SU-DHL-6 (cell line): ENCODE results near the gene NLGN1.

Experiments used
- EZH2phosphoT487 ChIP-seq: fragments of 200-600 bp; sonication (generic), shearing (Covaris generic); conservative IDR thresholded peaks from 2 replicates; pipeline ENCODE4 v1.6.1; 2018; ENCODE audit warnings: mild to moderate bottlenecking, antibody characterized with exemption, low read length, moderate library complexity, mixed read lengths
- TF ChIP-seq, protein P1 (sequence below): fragments of 200-600 bp; sonication (generic); IDR thresholded peaks from one replicate; pipeline ENCODE4 v1.5.1; 2017; ENCODE audit warnings: antibody characterized with exemption, mild to moderate bottlenecking, low read length, moderate library complexity; ENCODE audit not compliant: insufficient read depth, poor library complexity, severe bottlenecking

DNA sequence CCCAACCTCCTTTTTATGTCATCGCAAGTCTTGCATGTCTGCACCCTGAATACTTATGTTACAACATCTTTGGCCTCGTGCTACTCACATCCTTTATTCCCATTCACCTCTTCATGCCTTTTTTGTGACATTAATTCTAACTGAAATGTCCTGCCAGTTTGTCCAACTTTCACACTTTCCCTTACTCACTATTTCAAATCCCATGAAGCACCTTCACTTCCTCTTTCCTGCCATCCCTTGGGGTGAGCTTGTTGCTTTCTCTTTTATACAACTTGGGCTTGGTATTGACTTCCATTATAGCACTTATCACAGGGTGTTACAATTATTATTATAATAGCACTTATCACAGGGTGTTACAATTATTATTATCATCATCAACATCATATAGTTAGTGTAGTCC lies 496.3 kb downstream of the NLGN1 start:
- TF ChIP-seq, protein P1, sequence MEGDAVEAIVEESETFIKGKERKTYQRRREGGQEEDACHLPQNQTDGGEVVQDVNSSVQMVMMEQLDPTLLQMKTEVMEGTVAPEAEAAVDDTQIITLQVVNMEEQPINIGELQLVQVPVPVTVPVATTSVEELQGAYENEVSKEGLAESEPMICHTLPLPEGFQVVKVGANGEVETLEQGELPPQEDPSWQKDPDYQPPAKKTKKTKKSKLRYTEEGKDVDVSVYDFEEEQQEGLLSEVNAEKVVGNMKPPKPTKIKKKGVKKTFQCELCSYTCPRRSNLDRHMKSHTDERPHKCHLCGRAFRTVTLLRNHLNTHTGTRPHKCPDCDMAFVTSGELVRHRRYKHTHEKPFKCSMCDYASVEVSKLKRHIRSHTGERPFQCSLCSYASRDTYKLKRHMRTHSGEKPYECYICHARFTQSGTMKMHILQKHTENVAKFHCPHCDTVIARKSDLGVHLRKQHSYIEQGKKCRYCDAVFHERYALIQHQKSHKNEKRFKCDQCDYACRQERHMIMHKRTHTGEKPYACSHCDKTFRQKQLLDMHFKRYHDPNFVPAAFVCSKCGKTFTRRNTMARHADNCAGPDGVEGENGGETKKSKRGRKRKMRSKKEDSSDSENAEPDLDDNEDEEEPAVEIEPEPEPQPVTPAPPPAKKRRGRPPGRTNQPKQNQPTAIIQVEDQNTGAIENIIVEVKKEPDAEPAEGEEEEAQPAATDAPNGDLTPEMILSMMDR = no peak
- TF ChIP-seq EZH2phosphoT487 = no peak
